Mesodermal cell (in vitro differentiated cells): ENCODE results near the gene P2RY8.

Source experiments
- H3K27ac ChIP-seq: 2 replicates; pipeline ENCODE4 v1.7.0; 2013; ENCODE audit warnings: mild to moderate bottlenecking, low read depth, low read length, moderate library complexity; ENCODE audit not compliant: severe bottlenecking
- H3K36me3 ChIP-seq: 2 replicates; pipeline ENCODE4 v1.7.1; 2013; ENCODE audit warnings: mild to moderate bottlenecking, low read length, moderate library complexity; ENCODE audit not compliant: control insufficient read depth, insufficient read depth
- H3K4me1 ChIP-seq: one replicate; pipeline ENCODE4 v1.7.1; 2013; ENCODE audit warnings: mild to moderate bottlenecking, low read length; ENCODE audit not compliant: insufficient read depth, control insufficient read depth, poor library complexity, severe bottlenecking
- H3K4me3 ChIP-seq: 2 replicates; pipeline ENCODE4 v1.7.0; 2013; ENCODE audit warnings: low read length, control low read depth, mild to moderate bottlenecking; ENCODE audit not compliant: insufficient read depth, poor library complexity, severe bottlenecking; ENCODE audit errors: extremely low read depth
- H3K9me3 ChIP-seq: 2 replicates; pipeline ENCODE4 v1.7.1; 2013; ENCODE audit warnings: mild to moderate bottlenecking, low read length, moderate library complexity; ENCODE audit not compliant: control insufficient read depth
- WGBS, 2 experiments: methylation state at CpG; one replicate each; pipeline ENCODE4 v1.1.5; 2013; ENCODE audit warnings: missing lambda C conversion rate in 2 of 2; ENCODE audit not compliant: insufficient coverage in 2 of 2; 5-methylcytosine and 5-hydroxymethylcytosine counted together

Gene P2RY8

GRCh38 chrX:1462596-1463251 lies 74.3 kb downstream of the P2RY8 start:
- 73 to 76% methylated on average over 16 to 19 of the region's 19 CpGs for WGBS, 2 experiments
- Histone ChIP-seq H3K27ac (peak overlapping the region; percentile 19), H3K4me1 (peaks cover 11% of the 10 kb centered on the region), H3K9me3 (no peaks in the 10 kb centered on the region), H3K4me3 (no peak overlapping the region), H3K36me3 (no peaks in the 10 kb centered on the region)

- Histone ChIP-seq H3K4me3 (no peak overlapping the region), H3K9me3 (no peaks in the 10 kb centered on the region), H3K36me3 (no peaks in the 10 kb centered on the region), H3K4me1 (peaks cover 11% of the 10 kb centered on the region), H3K27ac (no peak overlapping the region)
Measured at GRCh38 chrX:1462110-1462509, 74.9 kb downstream of the P2RY8 start.

- no peak overlapping the region for H3K4me3 ChIP-seq
- H3K36me3 ChIP-seq, result no peaks in the 10 kb centered on the region
- no peaks in the 10 kb centered on the region for H3K9me3 ChIP-seq
- 85 to 93% methylated on average over 2 to 3 of the region's 3 CpGs for WGBS, 2 experiments
- H3K27ac ChIP-seq, result no peak overlapping the region
- peaks cover 4% of the 10 kb centered on the region for H3K4me1 ChIP-seq
Measured at GRCh38 chrX:1455948-1456280, 81.1 kb downstream of the P2RY8 start.

- no peak overlapping the region for H3K27ac ChIP-seq
- whole genome bisulfite sequencing, 2 experiments, result 10 to 20% methylated on average over 13 to 16 of the region's 45 CpGs
- H3K36me3 ChIP-seq, result peaks cover 1% of the 10 kb centered on the region
- peaks cover 4% of the 10 kb centered on the region for H3K4me1 ChIP-seq
- peak overlapping the region; percentile 58 for H3K4me3 ChIP-seq
- H3K9me3 ChIP-seq, result peaks cover 4% of the 10 kb centered on the region
Measured at GRCh38 chrX:1453951-1454785, 82.8 kb downstream of the P2RY8 start.

- Histone ChIP-seq H3K27ac (peak overlapping the region; percentile 74), H3K36me3 (peaks cover 9% of the 10 kb centered on the region), H3K4me3 (peak overlapping the region; percentile 58), H3K9me3 (peaks cover 5% of the 10 kb centered on the region), H3K4me1 (peaks cover 4% of the 10 kb centered on the region)
- WGBS, 2 experiments, result 0 to 5% methylated on average over 4 to 9 of the region's 34 CpGs
Measured at GRCh38 chrX:1453395-1453783, 83.6 kb downstream of the P2RY8 start.

- Histone ChIP-seq H3K9me3 (peaks cover 5% of the 10 kb centered on the region), H3K27ac (peak within 1 kb of the TSS; percentile 74), H3K36me3 (peaks cover 14% of the 10 kb centered on the region), H3K4me3 (peak within 1 kb of the TSS; percentile 95), H3K4me1 (peaks cover 4% of the 10 kb centered on the region)
- WGBS, 2 experiments, result 0% methylated on average over 40 to 60 of the region's 76 CpGs
Measured at GRCh38 chrX:1452516-1453394, 84.2 kb downstream of the P2RY8 start, which contains the start of gene ASMTL. Gene ASMTL (minus strand): TSS chrX:1452909. CDS start chrX:1452840, 69 bp downstream.

GRCh38 chrX:1451661-1452515 lies 85.1 kb downstream of the P2RY8 start:
- no peak overlapping the region for H3K27ac ChIP-seq

GRCh38 chrX:1451251-1451660 lies 85.7 kb downstream of the P2RY8 start:
- Histone ChIP-seq H3K4me3 (peak overlapping the region; percentile 95), H3K9me3 (peaks cover 5% of the 10 kb centered on the region), H3K27ac (no peak overlapping the region), H3K4me1 (peaks cover 4% of the 10 kb centered on the region), H3K36me3 (peaks cover 18% of the 10 kb centered on the region)
- WGBS, 2 experiments, result 75 to 85% methylated on average over 5 to 6 of the region's 6 CpGs

More at GRCh38 chrX:1451661-1452515, 85.1 kb downstream of the P2RY8 start:
- H3K9me3 ChIP-seq, result peaks cover 5% of the 10 kb centered on the region
- WGBS, 2 experiments, result 16 to 18% methylated on average over 13 to 18 of the region's 23 CpGs
- H3K4me1 ChIP-seq, result peaks cover 4% of the 10 kb centered on the region
- peaks cover 18% of the 10 kb centered on the region for H3K36me3 ChIP-seq
- peak overlapping the region; percentile 95 for H3K4me3 ChIP-seq

GRCh38 chrX:1450361-1451161 lies 86.4 kb downstream of the P2RY8 start:
- Histone ChIP-seq H3K27ac (no peak overlapping the region), H3K36me3 (peaks cover 18% of the 10 kb centered on the region), H3K4me3 (no peak overlapping the region), H3K9me3 (peaks cover 5% of the 10 kb centered on the region), H3K4me1 (peaks cover 4% of the 10 kb centered on the region)
- WGBS, 2 experiments, result 50 to 95% methylated on average over 2 to 5 of the region's 9 CpGs
